GM21447 (cell line): ENCODE results near the gene HFE.
"Not testable (repeated sequence)": the region's sequence is repeated elsewhere in the genome, so short reads cannot be mapped to it uniquely, and the experiment has no call there.

Source experiments
- ATAC-seq: cut with Tn5 transposase; IDR thresholded peaks from one replicate; pipeline ENCODE4 v1.9.1; 2021; ENCODE audit not compliant: unreplicated experiment

HFE gene, protein sequence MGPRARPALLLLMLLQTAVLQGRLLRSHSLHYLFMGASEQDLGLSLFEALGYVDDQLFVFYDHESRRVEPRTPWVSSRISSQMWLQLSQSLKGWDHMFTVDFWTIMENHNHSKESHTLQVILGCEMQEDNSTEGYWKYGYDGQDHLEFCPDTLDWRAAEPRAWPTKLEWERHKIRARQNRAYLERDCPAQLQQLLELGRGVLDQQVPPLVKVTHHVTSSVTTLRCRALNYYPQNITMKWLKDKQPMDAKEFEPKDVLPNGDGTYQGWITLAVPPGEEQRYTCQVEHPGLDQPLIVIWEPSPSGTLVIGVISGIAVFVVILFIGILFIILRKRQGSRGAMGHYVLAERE

DNA sequence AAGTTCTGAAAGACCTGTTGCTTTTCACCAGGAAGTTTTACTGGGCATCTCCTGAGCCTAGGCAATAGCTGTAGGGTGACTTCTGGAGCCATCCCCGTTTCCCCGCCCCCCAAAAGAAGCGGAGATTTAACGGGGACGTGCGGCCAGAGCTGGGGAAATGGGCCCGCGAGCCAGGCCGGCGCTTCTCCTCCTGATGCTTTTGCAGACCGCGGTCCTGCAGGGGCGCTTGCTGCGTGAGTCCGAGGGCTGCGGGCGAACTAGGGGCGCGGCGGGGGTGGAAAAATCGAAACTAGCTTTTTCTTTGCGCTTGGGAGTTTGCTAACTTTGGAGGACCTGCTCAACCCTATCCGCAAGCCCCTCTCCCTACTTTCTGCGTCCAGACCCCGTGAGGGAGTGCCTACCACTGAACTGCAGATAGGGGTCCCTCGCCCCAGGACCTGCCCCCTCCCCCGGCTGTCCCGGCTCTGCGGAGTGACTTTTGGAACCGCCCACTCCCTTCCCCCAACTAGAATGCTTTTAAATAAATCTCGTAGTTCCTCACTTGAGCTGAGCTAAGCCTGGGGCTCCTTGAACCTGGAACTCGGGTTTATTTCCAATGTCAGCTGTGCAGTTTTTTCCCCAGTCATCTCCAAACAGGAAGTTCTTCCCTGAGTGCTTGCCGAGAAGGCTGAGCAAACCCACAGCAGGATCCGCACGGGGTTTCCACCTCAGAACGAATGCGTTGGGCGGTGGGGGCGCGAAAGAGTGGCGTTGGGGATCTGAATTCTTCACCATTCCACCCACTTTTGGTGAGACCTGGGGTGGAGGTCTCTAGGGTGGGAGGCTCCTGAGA lies at the start of gene HFE:
Gene HFE (plus strand): TSS at position 146 of the 832 bp plus-strand sequence. CDS start 12 bp downstream, at position 158.
- no peak for ATAC-seq

DNA sequence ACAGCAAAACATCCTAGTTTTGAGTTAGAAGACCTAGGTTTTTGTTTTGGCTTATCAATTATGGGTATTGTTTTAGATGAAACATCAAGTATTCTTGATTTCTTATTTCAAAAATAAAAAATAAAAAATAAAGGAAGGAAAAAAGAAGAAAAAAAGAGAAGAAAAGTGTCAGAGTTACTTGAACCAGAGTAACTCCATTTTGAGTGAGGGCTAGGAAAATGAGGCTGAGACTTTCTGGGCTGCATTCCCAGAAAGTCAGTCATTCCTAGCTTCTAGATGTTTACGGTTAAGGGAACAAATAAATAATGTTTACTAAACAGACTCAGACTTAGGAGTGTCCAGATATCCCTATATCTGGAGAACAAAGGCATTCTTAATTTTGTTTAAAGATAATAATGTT lies 45.3 kb upstream of the HFE start:
- no peak for ATAC-seq

DNA sequence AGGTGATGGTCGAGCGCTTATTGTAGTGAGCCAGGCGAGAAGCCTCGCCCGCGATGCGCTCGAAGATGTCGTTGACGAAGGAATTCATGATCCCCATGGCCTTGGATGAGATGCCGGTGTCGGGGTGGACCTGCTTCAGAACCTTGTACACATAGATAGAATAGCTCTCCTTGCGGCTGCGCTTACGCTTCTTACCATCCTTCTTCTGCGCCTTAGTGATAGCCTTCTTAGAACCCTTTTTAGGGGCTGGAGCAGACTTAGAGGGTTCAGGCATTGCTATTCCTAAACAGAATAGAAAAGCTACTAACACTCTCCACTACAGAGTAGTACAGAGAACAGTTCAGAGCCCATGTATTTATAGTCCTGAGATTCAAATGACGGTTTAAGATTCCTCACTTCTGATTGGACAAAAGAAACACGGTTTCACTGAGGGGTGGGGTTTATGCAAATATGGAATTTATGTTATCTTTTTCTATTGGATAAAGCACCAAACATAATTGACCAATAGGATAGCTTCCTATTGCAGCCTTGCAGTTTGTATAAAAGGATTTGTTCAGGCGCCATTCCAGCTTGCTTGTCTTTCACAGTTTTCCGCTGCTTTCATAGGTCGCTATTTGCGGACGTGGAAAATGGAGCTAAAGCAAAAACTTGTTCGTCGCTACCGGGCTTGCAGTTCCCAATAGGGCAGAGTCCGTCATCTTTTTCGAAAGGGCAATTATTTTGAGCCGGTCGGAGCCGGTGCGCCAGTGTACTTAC lies 43.7 kb upstream of the HFE start:
- ATAC-seq, result peak; percentile 59

DNA sequence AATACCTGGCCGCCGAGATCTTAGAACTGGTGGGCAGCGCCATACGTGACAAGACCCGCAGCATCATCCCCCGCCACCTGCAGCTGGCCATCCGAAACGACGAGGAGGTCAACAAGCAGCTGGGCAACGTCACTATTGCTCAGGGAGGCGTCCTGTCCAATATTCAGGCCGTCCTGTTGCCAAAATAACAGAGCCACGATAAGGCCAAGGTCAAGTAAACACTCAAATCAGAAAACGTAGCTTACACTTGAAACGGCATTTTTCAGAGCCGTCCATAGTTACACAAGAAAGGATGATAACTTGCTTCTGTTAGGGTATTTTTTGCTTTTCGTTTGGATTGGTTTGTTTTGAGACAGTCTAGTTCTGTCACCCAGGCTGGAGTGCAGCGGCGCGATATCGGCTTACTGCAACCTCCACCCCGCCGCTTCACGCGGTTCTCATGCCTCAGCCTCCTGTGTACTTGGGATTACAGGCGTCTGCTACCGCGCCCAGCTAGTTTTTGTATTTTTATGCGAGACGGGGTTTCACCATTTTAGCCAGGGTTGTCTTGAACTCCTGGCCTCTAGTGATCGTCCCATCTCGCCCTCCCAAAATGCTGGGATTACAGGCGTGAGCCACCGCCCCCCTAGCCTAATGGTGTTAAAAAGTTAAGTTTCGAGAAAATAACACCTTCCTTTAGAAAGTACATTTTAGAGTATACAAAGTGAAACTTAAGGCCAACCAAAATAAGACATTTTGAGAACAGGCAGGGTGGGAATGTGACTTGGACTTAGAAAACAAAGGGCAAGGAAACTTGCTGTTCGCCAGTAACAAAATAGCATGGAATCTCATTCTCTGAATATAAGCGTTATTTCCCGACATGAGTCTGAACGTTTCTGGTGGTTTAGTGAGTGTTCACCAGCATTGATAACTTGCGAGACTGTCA lies 42.8 kb upstream of the HFE start:
- peak; percentile 31 for ATAC-seq

DNA sequence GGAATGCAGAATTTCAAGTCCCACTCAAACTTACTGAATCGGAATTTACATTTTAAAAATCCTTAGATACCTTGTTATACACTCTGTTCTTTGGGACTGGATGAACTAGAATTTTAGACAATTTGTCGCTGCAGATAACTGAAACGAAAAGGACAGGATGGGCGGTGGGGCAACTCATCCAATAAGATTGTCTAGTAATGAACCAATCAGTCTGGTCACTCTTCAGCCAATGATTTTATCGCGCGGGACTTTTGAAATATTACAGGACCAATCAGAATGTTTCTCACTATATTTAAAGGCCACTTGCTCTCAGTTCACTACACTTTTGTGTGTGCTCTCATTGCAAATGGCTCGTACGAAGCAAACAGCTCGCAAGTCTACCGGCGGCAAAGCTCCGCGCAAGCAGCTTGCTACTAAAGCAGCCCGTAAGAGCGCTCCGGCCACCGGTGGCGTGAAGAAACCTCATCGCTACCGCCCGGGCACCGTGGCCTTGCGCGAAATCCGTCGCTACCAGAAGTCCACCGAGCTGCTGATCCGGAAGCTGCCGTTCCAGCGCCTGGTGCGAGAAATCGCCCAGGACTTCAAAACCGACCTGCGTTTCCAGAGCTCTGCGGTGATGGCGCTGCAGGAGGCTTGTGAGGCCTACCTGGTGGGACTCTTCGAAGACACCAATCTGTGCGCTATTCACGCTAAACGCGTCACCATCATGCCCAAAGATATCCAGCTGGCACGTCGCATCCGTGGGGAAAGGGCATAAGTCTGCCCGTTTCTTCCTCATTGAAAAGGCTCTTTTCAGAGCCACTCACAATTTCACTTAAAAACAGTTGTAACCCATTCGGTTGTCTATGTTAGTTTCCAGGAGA lies 41.9 kb upstream of the HFE start:
- ATAC-seq, result peak; percentile 54

DNA sequence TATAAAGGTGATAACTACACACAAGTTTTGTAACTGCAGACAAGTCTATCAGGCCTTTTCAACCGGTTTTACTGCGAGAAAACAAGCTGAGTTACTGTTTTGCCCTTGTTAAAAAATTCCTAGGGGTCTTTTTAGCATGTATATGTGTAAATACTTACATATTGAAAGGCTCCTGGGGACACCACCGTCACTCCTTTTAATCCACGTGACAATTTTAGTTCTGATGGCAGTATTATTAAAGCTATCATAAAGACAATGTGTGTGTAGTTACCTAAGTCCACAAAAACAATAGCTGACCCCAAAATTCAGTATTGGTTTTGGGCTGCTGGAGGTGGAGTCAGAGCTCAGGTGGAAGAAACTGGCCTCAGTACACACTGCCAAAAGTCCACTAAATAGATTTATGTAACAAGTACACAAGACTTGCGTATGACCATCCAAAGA lies 41.3 kb upstream of the HFE start:
- no peak for ATAC-seq

DNA sequence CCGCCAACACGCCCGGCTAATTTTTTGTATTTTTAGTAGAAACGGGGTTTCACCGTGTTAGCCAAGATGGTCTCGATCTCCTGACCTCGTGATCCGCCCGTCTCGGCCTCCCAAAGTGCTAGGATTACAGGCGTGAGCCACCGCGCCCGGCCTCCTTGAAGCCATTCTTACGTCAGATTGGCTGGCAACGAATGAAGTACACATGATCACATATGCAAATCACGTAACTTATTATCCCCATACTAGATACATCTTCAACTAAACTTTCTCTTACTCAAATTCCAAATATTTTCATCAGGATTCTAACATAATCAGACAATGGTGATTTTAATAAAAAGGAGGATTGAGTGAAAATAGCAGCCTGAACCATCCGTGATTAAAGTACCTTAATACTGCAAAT lies 39.9 kb upstream of the HFE start:
- not testable (repeated sequence) for ATAC-seq

DNA sequence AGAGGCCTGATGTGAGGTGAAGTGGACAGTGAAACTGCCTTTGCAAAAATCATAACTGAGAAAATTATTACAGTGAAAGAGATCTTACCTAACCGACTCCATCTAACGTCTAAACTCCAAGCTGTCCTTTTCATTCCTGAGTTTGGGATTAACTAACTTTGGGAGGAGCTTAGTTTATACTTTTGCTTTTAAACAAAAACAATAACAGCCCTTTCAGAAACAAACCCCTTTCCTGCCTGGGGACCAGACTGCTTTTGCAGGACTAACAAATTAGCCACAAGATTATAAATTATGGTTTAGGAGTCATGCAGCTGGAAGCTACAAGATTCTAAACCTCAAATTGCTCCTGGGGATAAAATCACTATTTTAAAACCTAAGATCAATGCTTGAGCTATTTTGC lies 38.6 kb upstream of the HFE start:
- no peak for ATAC-seq

DNA sequence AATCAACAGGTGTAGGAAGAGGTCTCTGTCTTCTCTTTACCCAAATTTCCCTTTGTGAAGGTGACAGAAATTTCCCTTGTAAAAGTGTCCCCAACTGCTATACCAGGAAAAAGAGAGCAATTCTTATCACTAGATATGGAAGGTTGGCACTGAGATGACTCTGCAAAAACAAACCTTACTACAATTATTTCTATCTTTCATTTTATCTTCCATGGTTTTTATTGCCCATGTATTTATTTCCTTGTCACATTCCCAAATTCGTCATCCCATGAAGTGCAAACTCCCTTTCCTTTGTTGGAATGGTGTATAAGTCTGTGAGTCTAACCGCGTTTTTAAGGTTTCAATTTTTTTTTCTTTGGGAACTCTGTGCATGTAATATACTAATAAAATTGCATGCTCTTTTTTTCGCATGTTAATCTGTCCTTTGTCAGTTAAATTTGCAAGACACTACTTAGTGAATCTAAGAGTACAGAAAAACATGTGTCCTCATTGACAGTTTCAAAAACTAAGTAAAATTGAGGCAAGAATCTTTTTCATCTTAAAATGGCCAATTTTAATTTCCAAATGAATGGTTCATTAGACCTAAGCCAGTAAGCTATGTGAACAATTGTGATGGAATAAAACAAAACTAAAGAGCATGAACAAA lies 35.4 kb upstream of the HFE start:
- no peak for ATAC-seq

DNA sequence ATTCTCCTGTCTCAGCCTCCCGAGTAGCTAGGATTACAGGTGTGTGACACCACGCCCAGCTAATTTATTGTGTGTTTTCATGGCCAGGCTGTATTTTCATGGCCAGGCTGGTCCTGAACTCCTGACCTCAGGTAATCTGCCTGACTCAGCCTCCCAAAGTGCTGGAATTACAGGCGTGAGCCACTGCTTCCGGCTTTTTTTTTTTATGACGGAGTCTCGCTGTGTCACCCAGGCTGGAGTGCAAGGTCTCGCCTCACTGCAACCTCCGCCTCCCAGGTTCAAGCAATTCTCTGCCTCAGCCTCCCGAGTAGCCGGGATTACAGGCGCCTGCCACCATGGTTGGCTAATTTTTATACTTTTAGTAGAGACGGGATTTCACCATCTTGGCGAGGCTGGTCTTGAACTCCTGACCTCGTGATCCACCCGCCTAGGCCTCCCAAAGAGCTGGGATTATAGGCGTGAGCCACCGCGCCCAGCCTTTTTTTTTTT lies 34.4 kb upstream of the HFE start:
- not testable (repeated sequence) for ATAC-seq

DNA sequence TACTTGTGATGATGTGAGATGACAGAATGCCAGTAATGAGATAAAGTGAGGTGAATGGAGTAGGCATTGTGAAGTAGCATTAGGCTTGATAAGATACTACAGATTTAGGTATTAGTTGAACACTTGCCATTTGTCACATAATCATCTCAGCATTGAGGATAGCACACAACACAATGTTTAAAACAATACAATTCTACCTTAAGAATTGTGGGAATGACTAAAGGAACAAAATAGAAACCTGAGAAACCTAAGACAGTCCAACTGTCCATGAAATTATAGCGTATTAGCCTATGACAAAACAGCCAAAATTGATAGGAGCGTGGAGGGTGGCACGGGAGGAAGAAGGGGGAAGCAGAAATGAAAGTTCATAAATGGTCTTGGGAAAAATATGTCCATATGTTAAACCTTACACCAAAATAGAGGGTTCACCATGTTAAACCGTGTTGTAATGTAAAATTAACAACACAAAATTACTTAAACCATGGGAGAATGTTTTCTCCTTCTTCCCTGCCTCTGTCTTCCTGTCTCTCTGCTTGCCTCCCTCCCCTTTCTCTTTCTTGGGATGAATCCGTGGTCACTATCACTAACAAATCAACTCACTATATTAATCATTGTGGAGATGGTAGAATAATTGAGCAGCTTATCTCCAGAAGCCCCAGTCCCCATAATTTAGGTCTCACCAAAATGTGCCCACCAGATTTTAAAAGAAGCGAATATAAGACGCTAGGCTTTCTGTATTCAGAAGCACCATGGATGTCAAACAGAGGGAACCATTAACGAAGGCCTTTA lies 33.0 kb upstream of the HFE start:
- no peak for ATAC-seq

DNA sequence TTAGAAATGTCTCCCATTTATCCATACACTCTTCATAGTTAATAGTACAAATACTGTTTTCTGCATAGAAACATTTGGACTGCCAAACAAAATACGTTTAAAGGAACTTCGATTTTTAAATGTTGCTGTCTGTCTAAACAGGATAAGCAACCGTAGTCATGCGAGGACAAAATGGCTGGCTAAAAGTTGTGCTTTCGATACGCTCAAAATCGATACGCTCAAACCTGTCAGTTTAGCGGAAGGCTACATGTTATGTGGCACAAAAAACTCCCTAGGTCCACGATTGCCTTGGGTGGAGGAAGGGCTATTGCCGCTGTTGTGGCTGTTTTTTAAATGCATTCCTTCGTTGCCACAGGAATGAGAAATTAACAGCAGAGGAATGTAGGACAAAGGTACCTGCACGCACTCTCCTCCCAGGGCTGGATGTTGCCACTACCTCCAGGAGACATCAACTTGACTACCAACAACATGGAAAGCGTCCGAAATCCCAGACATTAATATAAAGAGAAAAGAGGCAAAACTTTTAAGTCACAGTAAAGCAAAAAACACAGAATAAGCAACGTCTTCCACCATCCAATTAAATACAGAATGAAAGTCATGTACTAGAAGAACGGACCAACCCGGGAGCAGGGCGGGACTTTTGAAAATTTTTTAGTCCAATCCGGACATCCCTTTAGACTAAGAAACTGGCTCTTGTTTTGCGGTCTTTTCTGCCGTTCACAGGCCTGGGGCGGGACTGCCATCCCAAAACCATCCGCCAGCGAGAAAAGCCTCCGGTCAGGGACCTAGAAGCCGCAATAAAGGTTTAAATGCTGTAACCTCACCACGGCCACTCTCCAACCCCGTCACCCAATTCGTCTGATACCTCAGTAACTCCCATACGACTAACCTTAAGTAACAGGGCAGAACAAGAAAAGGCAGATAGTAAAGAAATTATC lies 32.2 kb upstream of the HFE start:
- peak; percentile 61 for ATAC-seq

DNA sequence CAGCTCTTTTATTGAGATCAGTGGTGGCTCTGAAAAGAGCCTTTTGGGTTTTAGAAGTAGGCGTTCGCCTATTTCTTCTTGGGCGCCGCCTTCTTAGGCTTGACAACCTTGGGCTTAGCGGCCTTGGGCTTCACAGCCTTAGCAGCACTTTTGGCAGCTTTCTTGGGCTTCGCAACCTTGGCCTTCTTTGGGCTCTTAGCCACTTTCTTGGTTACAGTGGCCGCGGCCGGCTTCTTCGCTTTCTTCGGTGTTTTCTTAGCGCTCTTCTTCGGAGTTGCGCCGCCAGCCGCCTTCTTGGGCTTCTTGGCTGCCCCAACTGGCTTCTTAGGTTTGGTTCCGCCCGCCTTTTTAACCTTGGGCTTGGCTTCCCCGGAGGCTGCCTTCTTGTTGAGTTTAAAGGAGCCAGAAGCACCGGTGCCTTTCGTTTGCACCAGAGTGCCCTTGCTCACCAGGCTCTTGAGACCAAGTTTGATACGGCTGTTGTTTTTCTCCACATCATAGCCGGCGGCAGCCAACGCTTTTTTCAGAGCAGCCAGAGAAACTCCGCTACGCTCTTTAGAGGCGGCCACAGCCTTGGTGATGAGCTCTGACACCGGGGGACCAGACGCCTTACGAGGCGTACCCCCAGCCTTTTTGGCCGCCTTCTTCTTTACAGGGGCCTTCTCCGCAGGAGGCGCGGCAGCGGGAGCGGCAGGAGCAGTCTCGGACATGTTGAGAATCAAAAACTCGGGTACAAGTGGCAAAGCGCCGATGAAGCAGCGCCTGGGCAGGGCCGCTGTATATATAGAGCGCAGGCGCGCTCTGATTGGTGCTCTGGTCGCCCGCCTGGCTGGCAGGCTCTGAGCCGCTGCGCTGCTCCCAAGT lies 31.3 kb upstream of the HFE start:
- peak; percentile 66 for ATAC-seq

DNA sequence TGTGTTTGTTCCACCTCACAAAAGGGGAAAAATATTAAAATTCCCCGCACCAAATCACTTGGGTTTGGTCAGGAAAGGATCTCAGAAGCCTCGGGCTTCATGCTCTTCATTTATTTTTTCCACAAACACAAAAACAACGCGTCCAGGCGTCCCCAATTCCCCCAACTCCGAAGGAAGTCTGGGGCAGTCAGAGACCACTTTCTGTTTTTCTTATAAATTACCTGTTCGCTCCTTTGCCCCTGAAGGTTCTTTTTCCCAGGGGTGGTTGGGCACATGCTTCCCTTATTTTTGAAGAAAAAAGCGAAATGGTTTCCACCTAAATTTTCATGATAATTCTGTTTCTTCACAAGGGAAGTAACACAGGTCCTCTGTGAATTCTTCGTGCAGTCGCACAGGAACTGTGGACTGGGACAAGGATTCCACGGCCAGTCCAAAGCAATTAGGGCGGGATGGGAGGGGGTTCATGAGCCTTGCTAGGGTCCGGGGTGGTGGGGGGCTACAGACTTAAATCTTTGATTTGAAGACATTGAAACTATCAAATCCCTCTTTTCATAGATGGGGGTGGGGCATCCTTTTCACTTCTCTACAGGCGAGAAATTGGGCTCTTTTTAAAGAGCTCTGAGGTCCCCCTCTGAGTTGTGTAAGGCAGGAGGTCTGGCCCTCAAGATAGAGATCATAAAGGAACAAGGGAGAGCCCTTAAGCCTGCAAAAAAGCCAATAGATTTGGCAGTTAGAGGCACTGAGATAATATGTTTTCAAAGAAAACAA lies 30.5 kb upstream of the HFE start:
- no peak for ATAC-seq

DNA sequence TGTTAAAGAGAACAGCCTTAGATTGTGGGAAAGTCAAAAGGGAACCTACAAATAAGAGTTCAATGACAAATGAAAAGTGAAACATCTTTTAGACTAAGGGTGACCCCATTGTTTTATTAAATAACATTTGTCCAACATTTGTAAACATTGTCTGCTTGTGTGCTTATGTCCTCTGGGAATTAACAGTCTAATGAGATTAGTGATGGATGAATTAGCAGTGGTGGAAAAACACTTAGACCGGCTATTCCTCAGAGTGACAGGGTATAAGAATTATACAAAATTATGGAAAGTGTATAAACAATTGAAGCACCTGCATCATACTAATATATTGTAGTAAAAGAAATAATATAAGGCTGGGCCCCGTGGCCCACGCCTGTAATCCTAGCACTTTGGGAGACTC lies 29.3 kb upstream of the HFE start:
- ATAC-seq, result no peak
